Right lobe of liver (tissue), 6 donors: ENCODE measurements around the gene AFDN. TPM values are rescaled to one million over a fixed set of nuclear protein-coding genes. Genes with fewer than 3 reads are reported as not detected.
A peak's percentile ranks its signal among the peaks of the same experiment; 100 is the strongest.

Source experiments
- ATAC-seq, 4 donors: fragments of 200-7000 bp; cut with Tn5 transposase; one replicate each; pipeline ENCODE4 v1.9.1; 2020; ENCODE audit warnings: mild to moderate bottlenecking in 4 of 4, moderate library complexity in 4 of 4
- DNase-seq, 3 donors: peaks; one replicate each; pipeline ENCODE4 v3.0.0-alpha.2; 2020
- H3K27ac ChIP-seq, 3 donors: fragments of 200-600 bp; one replicate each; pipeline ENCODE4 v1.8.0; 2022
- H3K27me3 ChIP-seq, 2 donors: fragments of 200-600 bp; one replicate each; pipeline ENCODE4 v1.8.0; 2022
- H3K36me3 ChIP-seq, 4 donors: fragments of 200-600 bp; sonication (generic) in 1 of 4; one replicate each; pipeline versions ENCODE4 v1.5.1 to v1.8.0; 2017 to 2022; ENCODE audit warnings: control low read depth in 1 of 4
- H3K4me1 ChIP-seq, 4 donors: fragments of 200-600 bp; sonication (generic) in 1 of 4; one replicate each; pipeline versions ENCODE4 v1.5.1 to v1.8.0; 2017 to 2022; ENCODE audit warnings: control low read depth in 1 of 4
- H3K4me3 ChIP-seq, 3 donors: fragments of 200-600 bp; one replicate each; pipeline ENCODE4 v1.8.0; 2022
- H3K9me3 ChIP-seq, 4 donors: fragments of 200-600 bp; sonication (generic) in 1 of 4; one replicate each; pipeline versions ENCODE4 v1.5.1 to v1.8.0; 2017 to 2022; ENCODE audit warnings: control low read depth in 1 of 4
- CTCF ChIP-seq, 4 donors: fragments of 200-600 bp in 3 of 4; fragments of 450-650 bp in 1 of 4; IDR thresholded peaks; one replicate each; pipeline versions ENCODE4 v1.5.1 to v1.8.0; 2016 to 2022; ENCODE audit warnings: antibody characterized with exemption in 4 of 4, mild to moderate bottlenecking in 2 of 4
- POLR2A ChIP-seq: fragments of 450-650 bp; IDR thresholded peaks from one replicate; pipeline ENCODE4 v1.6.1; 2017; ENCODE audit warnings: antibody characterized with exemption, mild to moderate bottlenecking
- WGBS: methylation state at CpG from one replicate; pipeline ENCODE4 v1.1.6; 2018; ENCODE audit warnings: low coverage, low lambda C conversion rate; ENCODE audit not compliant: insufficient coverage; ENCODE audit errors: missing lambda C conversion rate; 5-methylcytosine and 5-hydroxymethylcytosine counted together
- intact Hi-C, 2 donors: fragments of 100-400 bp; cut with DNase I; formaldehyde crosslinking; loops; one replicate each; pipeline versions ENCODE4 v1.11.2 to v1.14.1; 2022
- total RNA-seq, 6 experiments: library from RNA; depleted of rRNA in 2 of 6; stranded (reverse); fragments of >200 nt in 2 of 6; fragmentation: NEBNext Ultra II Directional in 3 of 6; extraction: Animal tissue kit (Norgen Biotek cat#: 25700) in 3 of 6; gene quantifications; one replicate each; pipeline versions ENCODE4 v1.1.0 to v1.2.4, GENCODE V29; 2016 to 2023
- donor health status: DM: no; HTN: yes; CAD: no.
- donor health status: DM: no; HTN: no; CAD: no.
- donor health status: DM: no; HTN: no; CAD: no.
- donor health status: DM: no; HTN: yes; CAD: no.
- donor health status: DM: no; HTN: yes; CAD: no.

The AFDN gene
- total RNA-seq, 6 experiments from 2014 or later, result 77.0 to 106 (median 85.5) TPM

GRCh38 chr6:167990016-167990945 lies 163.6 kb downstream of the AFDN start:
- no peaks in the 10 kb centered on the region for H3K9me3 ChIP-seq
- WGBS, result 93% methylated on average over 20 of the region's 75 CpGs
- intact Hi-C loops, result no loop called here
- H3K27ac ChIP-seq, result no peak overlapping the region
- DNase-seq (no peak), ATAC-seq (no peak)
- no peaks in the 10 kb centered on the region for H3K4me1 ChIP-seq
- H3K36me3 ChIP-seq, result no peaks in the 10 kb centered on the region
- H3K27me3 ChIP-seq, result no peaks in the 10 kb centered on the region
- no peak overlapping the region for H3K4me3 ChIP-seq
- no peak for TF ChIP-seq CTCF (IDR thresholded peaks at IDR 0.05)

- intact Hi-C loops, result no loop called here
- Histone ChIP-seq H3K4me3 (no peak overlapping the region), H3K27ac (no peak overlapping the region), H3K4me1 (no peaks in the 10 kb centered on the region), H3K27me3 (no peaks in the 10 kb centered on the region), H3K36me3 (no peaks in the 10 kb centered on the region), H3K9me3 (no peaks in the 10 kb centered on the region)
- TF ChIP-seq CTCF (IDR thresholded peaks at IDR 0.05) (no peak), POLR2A (no peak)
- DNase-seq, result no peak
- peak in 3 of 4 donors; percentile 40 to 51 (median 46) for ATAC-seq
- 78% methylated on average over 16 of the region's 16 CpGs for WGBS
Measured at GRCh38 chr6:167993169-167993568, 166.5 kb downstream of the AFDN start.

GRCh38 chr6:167993831-167994230 lies 167.1 kb downstream of the AFDN start:
- Histone ChIP-seq H3K4me3 (no peak overlapping the region), H3K4me1 (no peaks in the 10 kb centered on the region), H3K9me3 (no peaks in the 10 kb centered on the region), H3K27ac (no peak overlapping the region), H3K27me3 (no peaks in the 10 kb centered on the region), H3K36me3 (no peaks in the 10 kb centered on the region)
- no peak for TF ChIP-seq POLR2A
- TF ChIP-seq CTCF (IDR thresholded peaks at IDR 0.05), result no peak
- intact Hi-C loops, result no loop called here
- DNase-seq, result no peak
- WGBS, result 85% methylated on average over 9 of the region's 11 CpGs
- no peak for ATAC-seq

GRCh38 chr6:167995302-167995701 lies 168.6 kb downstream of the AFDN start:
- TF ChIP-seq POLR2A (no peak), CTCF (IDR thresholded peaks at IDR 0.05) (no peak)
- Histone ChIP-seq H3K4me3 (no peak overlapping the region), H3K9me3 (no peaks in the 10 kb centered on the region), H3K27ac (no peak overlapping the region), H3K4me1 (no peaks in the 10 kb centered on the region), H3K27me3 (no peaks in the 10 kb centered on the region), H3K36me3 (no peaks in the 10 kb centered on the region)
- DNase-seq (no peak), ATAC-seq (peak in 1 of 4 donors; percentile 13)
- 83% methylated on average over 1 of the region's 12 CpGs for WGBS
- intact Hi-C loops, result no loop called here
